Naive thymus-derived CD8-positive, alpha-beta T cell (primary cell): Measurements from ENCODE around the gene ZBED6. TPM values are rescaled to one million over a fixed set of nuclear protein-coding genes. Genes with fewer than 3 reads are reported as not detected.
"Not testable (repeated sequence)": the region's sequence is repeated elsewhere in the genome, so short reads cannot be mapped to it uniquely, and the experiment has no call there.

Source experiments
- ATAC-seq, 2 donors: fragments of 150-1000 bp; cut with Tn5 transposase in 1 of 2; sonication (Bioruptor Pico), chemical (Tn5 transposase) in 1 of 2; 1 replicate in 1 of 2; 2 replicates in 1 of 2; pipeline ENCODE4 v1.10.0; 2021; ENCODE audit warnings: mild to moderate bottlenecking in 2 of 2, moderate library complexity in 2 of 2
- POLR2A ChIA-PET: fragments of 350-600 bp; sonication (Branson Sonifier 250); formaldehyde crosslinking; loops from one replicate; lab custom pipeline; 2021; ENCODE audit warnings: antibody characterized with exemption; lab: Charles Lee
- DNase-seq, 10 donors: peaks; one replicate each; pipeline versions ENCODE4 v3.0.0 to v3.0.0-alpha.2; 2020 to 2022
- H3K27ac Mint-ChIP-seq, 10 donors: one replicate each; pipeline ENCODE4 v1.8.0; 2020 to 2022; ENCODE audit warnings: mild to moderate bottlenecking in 10 of 10, mixed read lengths in 10 of 10, moderate library complexity in 4 of 10, inconsistent platforms in 1 of 10
- H3K27me3 Mint-ChIP-seq, 5 donors: one replicate each; pipeline ENCODE4 v1.8.0; 2021 to 2022; ENCODE audit warnings: mixed read lengths in 5 of 5
- H3K36me3 Mint-ChIP-seq, 3 donors: one replicate each; pipeline ENCODE4 v1.8.0; 2020 to 2022; ENCODE audit warnings: mixed read lengths in 3 of 3, mild to moderate bottlenecking in 2 of 3, inconsistent platforms in 1 of 3
- H3K4me1 Mint-ChIP-seq, 4 donors: one replicate each; pipeline ENCODE4 v1.8.0; 2021 to 2022; ENCODE audit warnings: mixed read lengths in 4 of 4
- H3K4me3 Mint-ChIP-seq, 10 donors: one replicate each; pipeline ENCODE4 v1.8.0; 2020 to 2022; ENCODE audit warnings: mild to moderate bottlenecking in 10 of 10, mixed read lengths in 10 of 10, moderate library complexity in 6 of 10, inconsistent platforms in 1 of 10
- H3K9me3 Mint-ChIP-seq, 9 donors: one replicate each; pipeline ENCODE4 v1.8.0; 2020 to 2022; ENCODE audit warnings: mixed read lengths in 9 of 9, mild to moderate bottlenecking in 3 of 9, inconsistent platforms in 1 of 9, moderate library complexity in 1 of 9
- polyA plus RNA-seq, 3 donors: library from polyadenylated mRNA; unstranded; fragments of 300-500 nt; fragmentation: Illumina TruSeq; gene quantifications; one replicate each; pipeline ENCODE4 v1.2.3, GENCODE V29; 2021
- total RNA-seq, 8 experiments: library from RNA in 2 of 8; stranded (reverse) in 2 of 8; gene quantifications; one replicate each; pipeline ENCODE4 v1.2.3 and lab custom pipeline; 2021 to 2026

The ZBED6 gene
- total and polyA plus RNA-seq, 5 experiments from 2014 or later: 1.1 to 32.0 (median 1.2) TPM

- ATAC-seq: no peak
- Mint-ChIP-seq H3K36me3 (peaks cover 7 to 86% (median 29%) of the 10 kb centered on the region in 3 donors), H3K27me3 (no peaks in the 10 kb centered on the region), H3K4me1 (peaks cover 10 to 42% (median 31%) of the 10 kb centered on the region in 4 donors), H3K9me3 (peaks cover 0 to 2% (median 0%) of the 10 kb centered on the region in 9 donors), H3K4me3 (no peak overlapping the region), H3K27ac (peak overlapping the region in 8 of 10 donors; percentile 13 to 78 (median 38))
- no peak for DNase-seq
- POLR2A ChIA-PET: no interaction called here
Measured at GRCh38 chr1:203813581-203814341, 18.3 kb downstream of the ZBED6 start.

GRCh38 chr1:203818399-203818798, 23.0 kb downstream of the ZBED6 start:
- Mint-ChIP-seq H3K27me3 (no peaks in the 10 kb centered on the region), H3K4me3 (no peak overlapping the region), H3K4me1 (peaks cover 16 to 43% (median 31%) of the 10 kb centered on the region in 4 donors), H3K27ac (peak overlapping the region in 1 of 10 donors; percentile 62), H3K36me3 (peaks cover 7 to 90% (median 38%) of the 10 kb centered on the region in 3 donors), H3K9me3 (peaks cover 0 to 2% (median 0%) of the 10 kb centered on the region in 9 donors)
- POLR2A ChIA-PET: interaction anchor here (0.7 kb wide), 1 partner anchor 580 kb away, joined by 3 read pairs; no protein-coding TSS in a partner anchor
- no peak for ATAC-seq
- DNase-seq: no peak

- Mint-ChIP-seq H3K27ac (peak overlapping the region in 4 of 10 donors; percentile 4 to 49 (median 27)), H3K4me3 (no peak overlapping the region), H3K27me3 (no peaks in the 10 kb centered on the region), H3K9me3 (no peaks in the 10 kb centered on the region), H3K36me3 (peaks cover 4 to 92% (median 22%) of the 10 kb centered on the region in 3 donors), H3K4me1 (peaks cover 16 to 33% (median 24%) of the 10 kb centered on the region in 4 donors)
- ATAC-seq: no peak
- no peak for DNase-seq
- POLR2A ChIA-PET: no interaction called here
Measured at GRCh38 chr1:203823306-203823705, 27.9 kb downstream of the ZBED6 start.

- H3K4me3 Mint-ChIP-seq: no peak overlapping the region
- DNase-seq: no peak
- H3K9me3 Mint-ChIP-seq: no peaks in the 10 kb centered on the region
- POLR2A ChIA-PET: no interaction called here
- H3K4me1 Mint-ChIP-seq: peaks cover 14 to 29% (median 21%) of the 10 kb centered on the region in 4 donors
- H3K36me3 Mint-ChIP-seq: peaks cover 4 to 95% (median 20%) of the 10 kb centered on the region in 3 donors
- no peak for ATAC-seq
- no peak overlapping the region for H3K27ac Mint-ChIP-seq
- no peaks in the 10 kb centered on the region for H3K27me3 Mint-ChIP-seq
Measured at GRCh38 chr1:203826175-203826574, 30.8 kb downstream of the ZBED6 start.

GRCh38 chr1:203828002-203828401, 32.6 kb downstream of the ZBED6 start:
- H3K4me3 Mint-ChIP-seq: no peak overlapping the region
- no peak for DNase-seq
- peak overlapping the region in 2 of 10 donors; percentile 1 to 24 for H3K27ac Mint-ChIP-seq
- H3K36me3 Mint-ChIP-seq: peaks cover 4 to 95% (median 12%) of the 10 kb centered on the region in 3 donors
- H3K9me3 Mint-ChIP-seq: no peaks in the 10 kb centered on the region
- H3K4me1 Mint-ChIP-seq: peaks cover 7 to 18% (median 10%) of the 10 kb centered on the region in 4 donors
- ATAC-seq: no peak
- POLR2A ChIA-PET: no interaction called here
- H3K27me3 Mint-ChIP-seq: no peaks in the 10 kb centered on the region

GRCh38 chr1:203828503-203828902, 33.1 kb downstream of the ZBED6 start:
- H3K4me3 Mint-ChIP-seq: no peak overlapping the region
- H3K27ac Mint-ChIP-seq: no peak overlapping the region
- H3K9me3 Mint-ChIP-seq: no peaks in the 10 kb centered on the region
- peaks cover 4 to 95% (median 12%) of the 10 kb centered on the region in 3 donors for H3K36me3 Mint-ChIP-seq
- DNase-seq (no peak), ATAC-seq (no peak)
- peaks cover 4 to 16% (median 10%) of the 10 kb centered on the region in 4 donors for H3K4me1 Mint-ChIP-seq
- POLR2A ChIA-PET: interaction anchor here (0.7 kb wide), 1 partner anchor 9 kb away, joined by 3 read pairs; no protein-coding TSS in a partner anchor
- no peaks in the 10 kb centered on the region for H3K27me3 Mint-ChIP-seq

GRCh38 chr1:203829247-203829646, 33.8 kb downstream of the ZBED6 start:
- Mint-ChIP-seq H3K4me3 (peak overlapping the region in 1 of 10 donors; percentile 22), H3K27ac (peak overlapping the region in 6 of 10 donors; percentile 4 to 73 (median 34)), H3K4me1 (peaks cover 3 to 15% (median 9%) of the 10 kb centered on the region in 4 donors), H3K36me3 (peaks cover 4 to 95% (median 13%) of the 10 kb centered on the region in 3 donors)
- H3K9me3 Mint-ChIP-seq, DNase-seq, H3K27me3 Mint-ChIP-seq, POLR2A ChIA-PET, ATAC-seq: not testable (repeated sequence)

GRCh38 chr1:203835476-203835875, 40.1 kb downstream of the ZBED6 start:
- no peaks in the 10 kb centered on the region for H3K27me3 Mint-ChIP-seq

GRCh38 chr1:203839081-203839480, 43.7 kb downstream of the ZBED6 start:
- no peak overlapping the region for H3K4me3 Mint-ChIP-seq
- no peaks in the 10 kb centered on the region for H3K4me1 Mint-ChIP-seq
- peak overlapping the region in 6 of 10 donors; percentile 13 to 80 (median 62) for H3K27ac Mint-ChIP-seq
- peaks cover 6 to 92% (median 49%) of the 10 kb centered on the region in 3 donors for H3K36me3 Mint-ChIP-seq
- H3K9me3 Mint-ChIP-seq: peaks cover 0 to 5% (median 0%) of the 10 kb centered on the region in 9 donors
- no peaks in the 10 kb centered on the region for H3K27me3 Mint-ChIP-seq
- POLR2A ChIA-PET: no interaction called here
- ATAC-seq (no peak), DNase-seq (no peak)

More at GRCh38 chr1:203835476-203835875, 40.1 kb downstream of the ZBED6 start:
- no peaks in the 10 kb centered on the region for H3K9me3 Mint-ChIP-seq
- H3K4me3 Mint-ChIP-seq: no peak overlapping the region
- H3K36me3 Mint-ChIP-seq: peaks cover 6 to 97% (median 31%) of the 10 kb centered on the region in 3 donors
- H3K4me1 Mint-ChIP-seq: no peaks in the 10 kb centered on the region
- POLR2A ChIA-PET: no interaction called here
- H3K27ac Mint-ChIP-seq: peak overlapping the region in 3 of 10 donors; percentile 11 to 53 (median 31)
- ATAC-seq (no peak), DNase-seq (no peak)

- Mint-ChIP-seq H3K4me1 (no peaks in the 10 kb centered on the region), H3K36me3 (peaks cover 6 to 90% (median 46%) of the 10 kb centered on the region in 3 donors), H3K4me3 (no peak overlapping the region), H3K27me3 (no peaks in the 10 kb centered on the region), H3K27ac (no peak overlapping the region), H3K9me3 (peaks cover 0 to 5% (median 0%) of the 10 kb centered on the region in 9 donors)
- ATAC-seq: no peak
- POLR2A ChIA-PET: no interaction called here
- no peak for DNase-seq
Measured at GRCh38 chr1:203840208-203840808, 44.9 kb downstream of the ZBED6 start.

GRCh38 chr1:203842559-203842876, 47.1 kb downstream of the ZBED6 start:
- H3K27ac Mint-ChIP-seq: no peak overlapping the region
- POLR2A ChIA-PET: no interaction called here
- no peak for DNase-seq
- H3K27me3 Mint-ChIP-seq: no peaks in the 10 kb centered on the region
- no peaks in the 10 kb centered on the region for H3K4me1 Mint-ChIP-seq
- H3K4me3 Mint-ChIP-seq: no peak overlapping the region
- ATAC-seq: no peak
- H3K36me3 Mint-ChIP-seq: peaks cover 6 to 90% (median 46%) of the 10 kb centered on the region in 3 donors
- peaks cover 0 to 5% (median 0%) of the 10 kb centered on the region in 9 donors for H3K9me3 Mint-ChIP-seq

- H3K27ac Mint-ChIP-seq: peak overlapping the region in 2 of 10 donors; percentile 28 to 68
- peaks cover 0 to 5% (median 0%) of the 10 kb centered on the region in 9 donors for H3K9me3 Mint-ChIP-seq
- no peaks in the 10 kb centered on the region for H3K4me1 Mint-ChIP-seq
- DNase-seq: no peak
- ATAC-seq: no peak
- POLR2A ChIA-PET: no interaction called here
- H3K36me3 Mint-ChIP-seq: peaks cover 0 to 89% (median 37%) of the 10 kb centered on the region in 3 donors
- no peaks in the 10 kb centered on the region for H3K27me3 Mint-ChIP-seq
- H3K4me3 Mint-ChIP-seq: no peak overlapping the region
Measured at GRCh38 chr1:203843435-203843834, 48.0 kb downstream of the ZBED6 start.
